ENCODE data around the gene RNASEH1. TPM values are rescaled to one million over a fixed set of nuclear protein-coding genes. Genes with fewer than 3 reads are reported as not detected.

The RNASEH1 gene
- total RNA-seq, 1 experiment from 2014 or later = 42.0 TPM

DNA sequence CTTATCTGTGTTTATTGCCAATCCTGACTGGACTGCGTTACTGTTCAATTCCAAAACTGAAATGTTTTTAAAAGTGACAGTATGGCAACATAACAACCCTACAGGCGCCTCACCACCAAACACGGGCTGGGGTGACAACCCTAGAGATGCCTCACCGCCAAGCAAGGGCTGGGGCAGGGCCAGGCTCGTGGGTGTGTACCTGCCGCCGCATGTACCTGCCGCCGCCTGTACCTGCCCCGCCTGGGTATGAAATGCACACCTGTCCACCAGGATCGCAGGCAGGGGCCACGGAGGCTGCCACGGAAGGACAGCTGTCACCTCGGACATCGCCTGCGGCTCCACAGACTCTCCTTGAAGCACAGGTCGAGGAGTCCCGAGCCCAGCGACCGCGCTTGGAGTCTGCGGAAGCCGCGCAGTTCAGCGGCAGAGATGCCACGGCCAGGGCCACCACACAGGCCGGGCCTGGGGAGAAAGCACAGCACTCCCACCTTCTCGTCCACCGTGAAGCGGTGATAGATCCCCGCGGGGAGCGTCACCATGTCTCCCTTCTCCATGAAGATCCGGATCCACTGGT is 57.7 kb downstream of the RNASEH1 start:
- H3K4me3 Mint-ChIP-seq = no peak overlapping the region
- no peak overlapping the region for H3K9ac ChIP-seq (ENCODE audit: extremely low read depth, insufficient read length, low read length)
- no CpG with 5 or more reads among the region's 34 CpGs for WGBS (ENCODE audit: extremely low coverage, insufficient read length, low lambda C conversion rate)
- no peak overlapping the region for H3K27ac ChIP-seq (ENCODE audit: insufficient read length, low read depth, low read length)
- H3K4me1 ChIP-seq (ENCODE audit: insufficient read depth, low read length) = no peaks in the 10 kb centered on the region
- H2BK20ac ChIP-seq (ENCODE audit: low read depth, low read length, poor library complexity, severe bottlenecking) = no peak overlapping the region
- H3K4me1 Mint-ChIP-seq = no peaks in the 10 kb centered on the region
- H2AK5ac ChIP-seq (ENCODE audit: insufficient read length, low read length) = no peak overlapping the region
- H2BK120ac ChIP-seq (ENCODE audit: low read depth, low read length, poor library complexity, severe bottlenecking) = no peak overlapping the region
- no peaks in the 10 kb centered on the region for H3K79me1 ChIP-seq (ENCODE audit: insufficient read depth, low read depth, low read length, poor library complexity, severe bottlenecking)
- no peaks in the 10 kb centered on the region for H3K27me3 ChIP-seq (ENCODE audit: insufficient read depth, low read length)
- H4K8ac ChIP-seq (replicated peaks; ENCODE audit: insufficient read length, low read depth, low read length) = no peak overlapping the region
- no peak overlapping the region for H2BK15ac ChIP-seq (ENCODE audit: low read depth, low read length)
- no peak overlapping the region for H3T11ph ChIP-seq (ENCODE audit: low read length)
- H2BK5ac ChIP-seq (ENCODE audit: insufficient read length, low read length) = no peak overlapping the region
- H3K79me2 ChIP-seq (ENCODE audit: insufficient read depth, low read length) = no peaks in the 10 kb centered on the region
- H3K18ac ChIP-seq (ENCODE audit: insufficient read length, low read depth, low read length) = no peak overlapping the region
- H3K9me3 ChIP-seq (ENCODE audit: control insufficient read depth, low read depth, low read length) = no peaks in the 10 kb centered on the region
- H2BK12ac ChIP-seq (ENCODE audit: insufficient read length, low read depth, low read length) = no peak overlapping the region
- peaks cover 10 to 47% (median 14%) of the 10 kb centered on the region in 3 experiments for H3K36me3 Mint-ChIP-seq (ENCODE audit: insufficient read depth in 1 of 3, low read depth in 3 of 3)
- DNase-seq = no peak
- no peaks in the 10 kb centered on the region for H4K20me1 ChIP-seq (ENCODE audit: control insufficient read depth, insufficient read depth, insufficient read length)
- TF ChIP-seq CTCF (conservative IDR thresholded peaks at IDR 0.05) = no peak
- H3K23me2 ChIP-seq (ENCODE audit: insufficient read length, low read depth, low read length, poor library complexity, severe bottlenecking) = no peaks in the 10 kb centered on the region
- no peak overlapping the region for H3K23ac ChIP-seq (ENCODE audit: insufficient read length, low read depth, low read length)
- H4K5ac ChIP-seq (ENCODE audit: insufficient read length, low read depth, low read length) = no peak overlapping the region
- H3K56ac ChIP-seq (ENCODE audit: insufficient read length, low read depth, low read length) = no peak overlapping the region
- no peaks in the 10 kb centered on the region for H3K9me3 Mint-ChIP-seq
- no peak overlapping the region for H2AFZ ChIP-seq (ENCODE audit: low read length)
- H3K4ac ChIP-seq (ENCODE audit: low read depth, low read length) = no peak overlapping the region
- H3K4me2 ChIP-seq (ENCODE audit: insufficient read depth, insufficient read length, low read length) = no peak overlapping the region
- no peaks in the 10 kb centered on the region; the same call in 1 of the 2 replicates for H3K27me3 Mint-ChIP-seq (ENCODE audit: low read depth)
- H3K14ac ChIP-seq (ENCODE audit: insufficient read depth, low read length) = no peak overlapping the region; the same call in 1 of the 2 replicates
- no peak overlapping the region for H3K27ac Mint-ChIP-seq
- H4K91ac ChIP-seq (ENCODE audit: insufficient read length, low read depth, low read length) = no peak overlapping the region
